Panc1 (cell line): Measurements from ENCODE around the gene CCDC80. TPM values are rescaled to one million over a fixed set of nuclear protein-coding genes. Genes with fewer than 3 reads are reported as not detected.

Experiments
- ATAC-seq: fragments of 200-7000 bp; cut with Tn5 transposase; 2 replicates; pipeline ENCODE4 v1.9.1; 2020; ENCODE audit warnings: mild to moderate bottlenecking, moderate library complexity
- BruUV-seq: library from RNA; stranded (reverse); fragments of 400-500 nt; replicated peaks from 2 replicates; lab custom pipeline; 2021; lab: Mats Ljungman, UMichigan
- CTCF ChIA-PET: fragments of 300-600 bp; sonication (Branson Sonifier 250); formaldehyde crosslinking; loops from one replicate; lab custom pipeline; 2022; ENCODE audit warnings: antibody characterized with exemption; lab: Charles Lee
- POLR2A ChIA-PET: fragments of 300-600 bp; sonication (Branson Sonifier 250); formaldehyde crosslinking; loops from one replicate; lab custom pipeline; 2022; ENCODE audit warnings: antibody characterized with exemption; lab: Charles Lee
- DNase-seq: peaks from one replicate; pipeline ENCODE4 v3.0.0-alpha.2; 2010; ENCODE audit warnings: low read depth, low spot score
- H3K27ac ChIP-seq: 2 replicates; pipeline ENCODE4 v1.5.1; 2011; ENCODE audit warnings: mild to moderate bottlenecking, low read length, inconsistent platforms
- H3K27me3 ChIP-seq: fragments of 200-500 bp; sonication (Bioruptor generic); 2 replicates; pipeline ENCODE4 v1.6.0; 2014; ENCODE audit warnings: low read length, inconsistent platforms; ENCODE audit not compliant: control insufficient read depth, insufficient read depth
- H3K36me3 ChIP-seq: fragments of 200-500 bp; sonication (Bioruptor generic); 2 replicates; pipeline ENCODE4 v1.5.1; 2014; ENCODE audit warnings: inconsistent platforms, mild to moderate bottlenecking, low read length, moderate library complexity; ENCODE audit not compliant: control insufficient read depth, insufficient read depth
- H3K4me1 ChIP-seq: 2 replicates; pipeline ENCODE4 v1.5.1; 2011; ENCODE audit warnings: inconsistent platforms, mild to moderate bottlenecking, low read length, moderate library complexity; ENCODE audit not compliant: control insufficient read depth, insufficient read depth
- H3K4me3 ChIP-seq, 2 experiments: 2 replicates each; pipeline ENCODE4 v1.5.1; 2011 to 2012; ENCODE audit warnings: low read depth in 2 of 2, low read length in 2 of 2, mild to moderate bottlenecking in 2 of 2, inconsistent platforms in 1 of 2, moderate library complexity in 1 of 2
- H3K9me3 ChIP-seq: fragments of 200-500 bp; sonication (Bioruptor generic); 2 replicates; pipeline ENCODE4 v1.5.1; 2014; ENCODE audit warnings: low read depth, mild to moderate bottlenecking, inconsistent platforms, low read length, moderate library complexity; ENCODE audit not compliant: control insufficient read depth, insufficient read depth
- POLR2AphosphoS5 ChIP-seq: IDR thresholded peaks from 2 replicates; pipeline ENCODE4 v1.6.1; 2012; ENCODE audit warnings: mild to moderate bottlenecking, low read depth, low read length, moderate library complexity
- SIN3A ChIP-seq: IDR thresholded peaks from 2 replicates; pipeline ENCODE4 v1.6.1; 2012; ENCODE audit warnings: low read depth, mild to moderate bottlenecking, low read length, moderate library complexity, borderline replicate concordance; ENCODE audit not compliant: insufficient read depth
- TCF7L2 ChIP-seq: IDR thresholded peaks from 2 replicates; pipeline ENCODE4 v1.6.1; 2011; ENCODE audit warnings: mild to moderate bottlenecking, low read depth, low read length, inconsistent platforms
- in situ Hi-C: cut with HindIII; loops from 2 replicates; pipeline ENCODE4 v1.10.0; 2016; ENCODE audit warnings: low sequenced_read_pairs, low pct_unique_long_range_greater_than_20kb
- intact Hi-C: fragments of 100-400 bp; cut with micrococcal nuclease; formaldehyde crosslinking; loops from one replicate; pipeline ENCODE4 v1.10.0; 2022; ENCODE audit not compliant: unreplicated experiment
- total RNA-seq: library from RNA; stranded (reverse); gene quantifications from one replicate; pipeline ENCODE4 v1.2.1, GENCODE V29; 2021; ENCODE audit not compliant: unreplicated experiment
- TF ChIP-seq, protein P1 (sequence below), 2 experiments: IDR thresholded peaks; 2 replicates each; pipeline ENCODE4 v1.6.1; 2011 to 2012; ENCODE audit warnings: low read depth in 2 of 2, control low read depth in 1 of 2, low read length in 1 of 2, mild to moderate bottlenecking in 1 of 2, moderate library complexity in 1 of 2; ENCODE audit not compliant: insufficient read depth in 1 of 2
- TF ChIP-seq, protein P2 (sequence below): fragments of 450-650 bp; IDR thresholded peaks from 2 replicates; pipeline ENCODE4 v1.5.1; 2017; ENCODE audit warnings: mild to moderate bottlenecking

The CCDC80 gene
- total RNA-seq, 1 experiment from 2014 or later: 0.64 TPM

DNA sequence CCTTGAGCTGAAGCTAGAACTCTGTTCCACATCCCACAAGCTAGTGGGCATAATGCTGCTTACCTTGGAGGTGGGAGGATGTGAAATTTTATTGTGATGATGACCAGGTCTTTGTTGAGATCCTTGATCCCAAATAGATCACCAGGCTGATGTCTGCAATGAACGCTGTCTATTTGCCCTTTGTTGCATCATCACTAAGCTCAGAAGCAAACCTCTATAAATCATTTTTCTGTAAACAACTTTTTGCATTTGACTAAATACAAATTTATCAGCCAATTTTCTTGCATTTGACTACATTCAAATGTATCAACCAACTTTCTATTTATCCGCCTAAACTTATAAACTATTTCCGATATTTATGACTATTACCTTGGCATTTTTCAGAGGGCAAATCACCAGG is 9.7 kb downstream of the CCDC80 start:
- peaks cover 5% of the 10 kb centered on the region for H3K27me3 ChIP-seq
- POLR2A ChIA-PET: no interaction called here
- no peaks in the 10 kb centered on the region for H3K4me1 ChIP-seq
- H3K4me3 ChIP-seq: no peak overlapping the region
- H3K9me3 ChIP-seq: no peaks in the 10 kb centered on the region
- intact Hi-C loops (no loop called here), in situ Hi-C loops (loop anchor here (25.0 kb wide), 1 partner anchor 356 kb away; the partner anchor contains the start of genes CD200R1 and GTPBP8)
- ATAC-seq: no peak
- TF ChIP-seq, protein P1, sequence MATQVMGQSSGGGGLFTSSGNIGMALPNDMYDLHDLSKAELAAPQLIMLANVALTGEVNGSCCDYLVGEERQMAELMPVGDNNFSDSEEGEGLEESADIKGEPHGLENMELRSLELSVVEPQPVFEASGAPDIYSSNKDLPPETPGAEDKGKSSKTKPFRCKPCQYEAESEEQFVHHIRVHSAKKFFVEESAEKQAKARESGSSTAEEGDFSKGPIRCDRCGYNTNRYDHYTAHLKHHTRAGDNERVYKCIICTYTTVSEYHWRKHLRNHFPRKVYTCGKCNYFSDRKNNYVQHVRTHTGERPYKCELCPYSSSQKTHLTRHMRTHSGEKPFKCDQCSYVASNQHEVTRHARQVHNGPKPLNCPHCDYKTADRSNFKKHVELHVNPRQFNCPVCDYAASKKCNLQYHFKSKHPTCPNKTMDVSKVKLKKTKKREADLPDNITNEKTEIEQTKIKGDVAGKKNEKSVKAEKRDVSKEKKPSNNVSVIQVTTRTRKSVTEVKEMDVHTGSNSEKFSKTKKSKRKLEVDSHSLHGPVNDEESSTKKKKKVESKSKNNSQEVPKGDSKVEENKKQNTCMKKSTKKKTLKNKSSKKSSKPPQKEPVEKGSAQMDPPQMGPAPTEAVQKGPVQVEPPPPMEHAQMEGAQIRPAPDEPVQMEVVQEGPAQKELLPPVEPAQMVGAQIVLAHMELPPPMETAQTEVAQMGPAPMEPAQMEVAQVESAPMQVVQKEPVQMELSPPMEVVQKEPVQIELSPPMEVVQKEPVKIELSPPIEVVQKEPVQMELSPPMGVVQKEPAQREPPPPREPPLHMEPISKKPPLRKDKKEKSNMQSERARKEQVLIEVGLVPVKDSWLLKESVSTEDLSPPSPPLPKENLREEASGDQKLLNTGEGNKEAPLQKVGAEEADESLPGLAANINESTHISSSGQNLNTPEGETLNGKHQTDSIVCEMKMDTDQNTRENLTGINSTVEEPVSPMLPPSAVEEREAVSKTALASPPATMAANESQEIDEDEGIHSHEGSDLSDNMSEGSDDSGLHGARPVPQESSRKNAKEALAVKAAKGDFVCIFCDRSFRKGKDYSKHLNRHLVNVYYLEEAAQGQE (IDR thresholded peaks at IDR 0.05; ENCODE audit: insufficient read depth in 1 of 2, low read depth in 2 of 2, low read length in 1 of 2): no peak
- TF ChIP-seq SIN3A (no peak), POLR2AphosphoS5 (no peak), TCF7L2 (no peak)
- TF ChIP-seq, protein P2, sequence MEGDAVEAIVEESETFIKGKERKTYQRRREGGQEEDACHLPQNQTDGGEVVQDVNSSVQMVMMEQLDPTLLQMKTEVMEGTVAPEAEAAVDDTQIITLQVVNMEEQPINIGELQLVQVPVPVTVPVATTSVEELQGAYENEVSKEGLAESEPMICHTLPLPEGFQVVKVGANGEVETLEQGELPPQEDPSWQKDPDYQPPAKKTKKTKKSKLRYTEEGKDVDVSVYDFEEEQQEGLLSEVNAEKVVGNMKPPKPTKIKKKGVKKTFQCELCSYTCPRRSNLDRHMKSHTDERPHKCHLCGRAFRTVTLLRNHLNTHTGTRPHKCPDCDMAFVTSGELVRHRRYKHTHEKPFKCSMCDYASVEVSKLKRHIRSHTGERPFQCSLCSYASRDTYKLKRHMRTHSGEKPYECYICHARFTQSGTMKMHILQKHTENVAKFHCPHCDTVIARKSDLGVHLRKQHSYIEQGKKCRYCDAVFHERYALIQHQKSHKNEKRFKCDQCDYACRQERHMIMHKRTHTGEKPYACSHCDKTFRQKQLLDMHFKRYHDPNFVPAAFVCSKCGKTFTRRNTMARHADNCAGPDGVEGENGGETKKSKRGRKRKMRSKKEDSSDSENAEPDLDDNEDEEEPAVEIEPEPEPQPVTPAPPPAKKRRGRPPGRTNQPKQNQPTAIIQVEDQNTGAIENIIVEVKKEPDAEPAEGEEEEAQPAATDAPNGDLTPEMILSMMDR: no peak
- H3K27ac ChIP-seq: no peak overlapping the region
- CTCF ChIA-PET: no interaction called here
- no peaks in the 10 kb centered on the region for H3K36me3 ChIP-seq
- DNase-seq: no peak
- no TSS peak for BruUV-seq

DNA sequence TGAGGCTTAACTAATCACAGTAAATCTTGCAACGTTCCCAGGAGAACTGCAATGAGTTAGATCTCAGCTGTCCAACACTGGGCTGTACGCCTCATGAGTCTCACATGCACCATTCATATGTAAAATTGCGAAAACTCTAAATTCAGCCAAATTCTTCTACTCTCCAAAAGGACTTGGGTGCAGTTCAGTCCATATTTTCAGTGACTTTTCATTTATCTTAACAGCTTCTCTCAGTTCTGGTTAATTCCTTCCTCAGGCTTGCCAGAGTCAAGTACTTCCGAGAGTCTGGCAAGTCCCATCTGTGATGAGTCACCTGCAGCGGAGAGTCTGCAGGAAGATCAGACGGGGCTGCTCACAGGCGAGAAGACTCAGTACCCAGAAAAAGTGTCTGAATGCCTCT is 11.5 kb downstream of the CCDC80 start:
- Histone ChIP-seq H3K9me3 (no peaks in the 10 kb centered on the region), H3K27me3 (peaks cover 5% of the 10 kb centered on the region), H3K27ac (no peak overlapping the region), H3K4me3 (no peak overlapping the region), H3K4me1 (no peaks in the 10 kb centered on the region), H3K36me3 (no peaks in the 10 kb centered on the region)
- ChIA-PET POLR2A (interaction anchor here (0.5 kb wide), 1 partner anchor 62 kb away, joined by 5 read pairs; no protein-coding TSS in a partner anchor), CTCF (no interaction called here)
- no TSS peak for BruUV-seq
- ATAC-seq: peak; percentile 86
- no peak for DNase-seq
- TF ChIP-seq, protein P2: no peak
- TF ChIP-seq TCF7L2: no peak
- TF ChIP-seq, protein P1 (IDR thresholded peaks at IDR 0.05; ENCODE audit: insufficient read depth in 1 of 2, low read depth in 2 of 2, low read length in 1 of 2): no peak
- no peak for TF ChIP-seq SIN3A
- TF ChIP-seq POLR2AphosphoS5: no peak
- intact Hi-C loops (no loop called here), in situ Hi-C loops (loop anchor here (25.0 kb wide), 1 partner anchor 358 kb away; the partner anchor contains the start of genes CD200R1 and GTPBP8)
